Gastroesophageal sphincter (tissue), 3 donors: Measurements from ENCODE around the gene ADAMTS3.

ENCODE experiments used
- CTCF ChIP-seq, 4 experiments: fragments of 200-600 bp in 2 of 4; fragments of 450-650 bp in 2 of 4; sonication (generic) in 1 of 4; IDR thresholded peaks; one replicate each; pipeline ENCODE4 v1.5.1; 2017 to 2019; ENCODE audit warnings: antibody characterized with exemption in 4 of 4, mild to moderate bottlenecking in 2 of 4, moderate library complexity in 2 of 4
- EP300 ChIP-seq: sonication (generic); formaldehyde crosslinking; IDR thresholded peaks from one replicate; pipeline ENCODE4 v1.6.1; 2017; ENCODE audit warnings: antibody characterized with exemption, mild to moderate bottlenecking
- POLR2A ChIP-seq, 2 donors: fragments of 450-650 bp; IDR thresholded peaks; one replicate each; pipeline ENCODE4 v1.6.1; 2017; ENCODE audit warnings: antibody characterized with exemption in 2 of 2, mild to moderate bottlenecking in 2 of 2, moderate library complexity in 1 of 2
- POLR2AphosphoS5 ChIP-seq: sonication (generic); formaldehyde crosslinking; IDR thresholded peaks from one replicate; pipeline ENCODE4 v1.6.1; 2017; ENCODE audit warnings: antibody characterized with exemption

- TF ChIP-seq CTCF (IDR thresholded peaks at IDR 0.05) (no peak), POLR2A (IDR thresholded peaks at IDR 0.05) (no peak), POLR2AphosphoS5 (no peak), EP300 (no peak)
Observed at GRCh38 chr4:72564184-72564583, 4.8 kb downstream of the ADAMTS3 start.
